GM10266 (cell line): ENCODE results near the gene TAS2R60.

Source experiments
- DNase-seq: peaks from one replicate; pipeline ENCODE4 v3.0.0; 2012; ENCODE audit errors: extremely low spot score
- TF ChIP-seq, protein P1 (sequence below): IDR thresholded peaks from 2 replicates; pipeline ENCODE4 v1.5.1; 2012; ENCODE audit warnings: mild to moderate bottlenecking, low read depth; ENCODE audit not compliant: control insufficient read depth, insufficient read depth; ENCODE audit errors: missing control alignments

Gene TAS2R60

DNA sequence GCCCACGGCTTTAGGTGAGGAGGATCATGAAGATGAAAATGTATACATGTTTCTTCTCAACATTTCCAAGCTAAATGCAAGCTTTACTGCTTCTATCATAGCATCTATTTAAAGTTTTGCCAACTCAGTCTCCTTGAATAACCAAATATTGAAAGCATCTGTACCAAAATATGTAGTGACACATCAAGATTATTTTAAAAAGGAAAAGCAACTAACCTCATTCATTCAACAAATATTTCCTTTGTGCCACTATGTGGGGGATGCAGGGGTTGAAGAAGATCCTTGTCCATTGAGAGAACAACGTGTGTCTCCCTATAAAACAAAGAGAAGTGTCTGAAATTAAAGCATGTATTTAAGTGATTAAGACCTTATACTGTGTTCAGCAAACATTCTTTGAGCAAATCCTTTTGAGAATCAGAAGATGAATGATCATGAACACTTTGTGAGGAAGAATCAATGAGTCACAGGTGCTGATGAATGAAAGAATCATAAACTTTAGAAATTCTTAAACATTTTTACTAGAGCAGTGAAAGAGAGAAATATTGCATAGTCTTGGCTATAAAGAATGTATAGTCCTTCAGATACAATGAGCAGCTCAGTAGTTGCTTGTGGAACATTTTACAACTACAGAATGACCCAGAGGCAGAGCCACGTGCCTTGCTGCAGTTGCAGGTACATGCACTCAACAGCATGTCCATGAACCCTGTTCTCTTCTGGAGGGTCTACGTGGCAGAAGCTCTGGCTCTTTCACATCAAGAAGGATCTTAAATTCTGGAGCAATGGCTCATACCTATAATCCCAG is 13.9 kb downstream of the TAS2R60 start:
- TF ChIP-seq, protein P1, sequence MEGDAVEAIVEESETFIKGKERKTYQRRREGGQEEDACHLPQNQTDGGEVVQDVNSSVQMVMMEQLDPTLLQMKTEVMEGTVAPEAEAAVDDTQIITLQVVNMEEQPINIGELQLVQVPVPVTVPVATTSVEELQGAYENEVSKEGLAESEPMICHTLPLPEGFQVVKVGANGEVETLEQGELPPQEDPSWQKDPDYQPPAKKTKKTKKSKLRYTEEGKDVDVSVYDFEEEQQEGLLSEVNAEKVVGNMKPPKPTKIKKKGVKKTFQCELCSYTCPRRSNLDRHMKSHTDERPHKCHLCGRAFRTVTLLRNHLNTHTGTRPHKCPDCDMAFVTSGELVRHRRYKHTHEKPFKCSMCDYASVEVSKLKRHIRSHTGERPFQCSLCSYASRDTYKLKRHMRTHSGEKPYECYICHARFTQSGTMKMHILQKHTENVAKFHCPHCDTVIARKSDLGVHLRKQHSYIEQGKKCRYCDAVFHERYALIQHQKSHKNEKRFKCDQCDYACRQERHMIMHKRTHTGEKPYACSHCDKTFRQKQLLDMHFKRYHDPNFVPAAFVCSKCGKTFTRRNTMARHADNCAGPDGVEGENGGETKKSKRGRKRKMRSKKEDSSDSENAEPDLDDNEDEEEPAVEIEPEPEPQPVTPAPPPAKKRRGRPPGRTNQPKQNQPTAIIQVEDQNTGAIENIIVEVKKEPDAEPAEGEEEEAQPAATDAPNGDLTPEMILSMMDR: no peak
- no peak for DNase-seq

DNA sequence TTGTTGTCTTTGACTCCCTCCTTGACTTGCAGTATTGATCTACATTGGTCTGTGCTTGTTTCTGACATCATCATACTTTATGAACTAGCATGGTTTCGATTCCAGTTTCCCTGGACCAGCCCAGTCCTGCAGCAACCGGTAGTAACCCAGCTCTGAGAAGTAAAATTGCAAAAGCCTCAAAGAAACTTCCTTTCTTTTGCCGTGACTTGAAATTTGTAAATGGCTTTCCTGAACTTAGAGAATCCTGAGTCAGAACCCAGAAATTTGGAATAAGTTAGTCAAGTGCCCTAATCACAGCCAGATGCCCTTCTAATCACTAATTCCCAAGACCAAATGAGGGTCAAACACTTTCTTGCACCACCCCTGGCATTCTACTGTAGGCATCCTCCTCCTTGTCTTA is 15.0 kb downstream of the TAS2R60 start:
- DNase-seq: no peak
- TF ChIP-seq, protein P1: no peak

DNA sequence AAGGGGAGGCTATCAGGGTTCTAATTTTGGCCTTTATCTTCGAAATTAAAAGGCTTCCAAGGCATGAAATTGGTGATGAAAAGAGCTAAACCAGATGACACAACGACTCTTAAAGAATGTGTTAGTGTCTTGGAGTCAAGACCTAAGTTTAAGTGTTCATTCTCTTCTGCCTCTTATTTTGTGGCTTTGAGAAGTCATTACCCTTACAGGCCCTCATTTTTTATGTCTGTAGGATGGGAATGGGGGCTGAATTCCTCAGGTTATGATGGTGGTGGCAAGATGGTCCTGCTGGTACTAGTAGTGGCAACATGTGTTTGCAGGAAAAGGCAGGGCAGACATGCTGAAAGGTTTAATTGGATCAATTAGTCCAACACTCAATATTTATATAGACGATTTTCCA is 15.4 kb downstream of the TAS2R60 start:
- DNase-seq: no peak
- TF ChIP-seq, protein P1: no peak

DNA sequence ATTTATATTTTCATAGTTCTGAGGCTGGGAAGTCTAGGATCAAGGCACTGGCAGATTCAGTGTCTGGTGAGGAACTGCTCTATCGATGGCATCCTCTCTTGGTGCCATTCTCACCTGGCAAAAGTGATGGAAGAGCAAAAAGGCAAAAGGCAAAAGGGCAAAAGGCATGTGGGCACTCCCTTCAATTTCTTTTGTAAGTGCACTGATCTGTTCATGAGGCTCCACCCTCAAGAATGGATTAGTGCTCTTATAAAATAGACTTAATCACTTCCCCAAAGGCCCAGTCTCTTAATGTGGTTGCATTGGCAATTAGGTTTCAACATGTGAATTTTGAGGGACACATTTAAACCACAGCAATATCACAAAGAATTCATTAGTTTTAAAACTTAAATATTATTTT is 16.1 kb downstream of the TAS2R60 start:
- TF ChIP-seq, protein P1: no peak

DNA sequence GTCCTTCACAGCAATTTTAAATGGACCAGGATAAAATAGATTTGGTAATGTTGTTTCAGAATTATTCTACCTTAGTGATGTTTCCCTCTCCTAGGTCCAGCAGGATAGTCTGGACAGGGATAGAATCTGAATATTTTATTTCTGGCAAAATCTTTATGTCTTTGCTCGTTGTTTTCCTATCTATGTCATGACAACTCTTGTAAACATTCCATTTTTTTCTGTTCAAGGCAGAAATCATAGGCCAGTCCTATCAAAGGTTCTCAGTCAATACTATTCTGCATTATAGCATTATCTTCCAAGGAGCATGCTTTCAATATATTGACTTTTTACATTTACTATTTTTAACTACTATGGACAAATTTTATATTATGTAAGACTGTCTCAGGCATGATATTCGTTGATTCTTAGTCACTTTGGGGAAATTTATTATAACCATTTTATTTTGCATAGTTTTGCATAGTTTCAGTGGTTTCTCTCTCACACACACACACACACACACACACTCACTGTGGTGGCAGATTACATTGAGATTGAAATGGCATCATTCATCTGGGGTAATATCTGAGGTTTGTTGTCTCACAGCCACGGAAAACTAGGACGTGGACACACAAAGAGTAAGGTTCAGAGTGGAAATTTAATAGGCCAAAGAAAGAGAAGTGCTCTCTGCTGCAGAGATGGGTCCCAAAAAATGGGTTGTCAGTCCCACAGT is 17.2 kb downstream of the TAS2R60 start:
- TF ChIP-seq, protein P1: no peak
- DNase-seq: no peak

More for the DNA sequence above, 16.1 kb downstream of the TAS2R60 start:
- DNase-seq: no peak

DNA sequence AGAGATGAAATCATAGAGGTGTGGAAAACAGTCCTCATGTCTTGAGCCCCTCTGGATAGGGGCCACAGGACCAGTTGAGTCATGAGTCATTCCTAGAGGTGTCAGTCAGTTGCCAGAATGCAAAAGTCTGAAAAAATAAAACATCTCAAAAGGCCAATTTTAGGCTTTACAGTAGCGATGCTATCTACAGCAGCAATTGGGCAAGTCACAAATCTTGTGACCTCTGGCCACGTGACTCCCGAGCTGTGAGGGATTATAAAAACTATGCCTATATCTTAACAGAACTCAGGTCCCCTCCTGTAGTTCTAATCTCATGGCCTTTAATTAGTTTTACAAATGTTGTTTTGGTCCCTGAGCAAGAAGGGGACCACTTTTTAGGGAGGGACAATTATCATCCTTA is 18.8 kb downstream of the TAS2R60 start:
- no peak for DNase-seq
- TF ChIP-seq, protein P1: no peak

DNA sequence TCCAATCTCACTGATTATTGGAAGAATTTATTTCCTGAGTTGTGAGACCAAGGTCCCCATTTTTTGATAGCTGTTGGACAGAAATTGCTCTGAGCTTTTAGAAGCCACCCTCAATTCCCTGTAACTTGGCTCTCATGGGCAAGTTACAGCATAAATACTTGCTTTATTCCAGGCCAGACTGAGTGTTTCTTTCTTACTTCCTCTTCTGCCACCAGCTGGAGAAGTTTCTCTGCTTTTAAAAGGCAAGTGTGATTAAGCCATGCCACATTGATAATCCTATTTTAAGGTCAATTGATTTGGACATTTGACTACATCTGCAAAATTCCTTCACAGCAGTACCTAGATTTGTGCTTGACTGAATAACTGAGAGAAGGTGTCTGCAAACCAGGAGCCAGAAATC is 20.3 kb downstream of the TAS2R60 start:
- TF ChIP-seq, protein P1: no peak
- DNase-seq: no peak
